ENCODE results near the gene ATG13. TPM values are rescaled to one million over a fixed set of nuclear protein-coding genes. Genes with fewer than 3 reads are reported as not detected.
A peak's percentile ranks its signal among the peaks of the same experiment; 100 is the strongest.
"Not testable (repeated sequence)": the region's sequence is repeated elsewhere in the genome, so short reads cannot be mapped to it uniquely, and the experiment has no call there.

Gene ATG13
- total and polyA plus RNA-seq, 3 donors from 2014 or later, result 176 to 224 (median 203) TPM

GRCh38 chr11:46582588-46582987 lies 34.8 kb upstream of the ATG13 start:
- Histone ChIP-seq H3K9me3 (no peaks in the 10 kb centered on the region), H3K27me3 (no peaks in the 10 kb centered on the region), H3K4me3 (no peak overlapping the region), H3K36me3 (ENCODE audit: low read depth, missing control alignments) (no peaks in the 10 kb centered on the region), H3K4me1 (no peaks in the 10 kb centered on the region), H3K27ac (no peak overlapping the region)
- no peak for DNase-seq
- intact Hi-C loops (cut with DNase I; ENCODE audit: low total_unique reads), result no loop called here
- TF ChIP-seq POLR2A (IDR thresholded peaks at IDR 0.05) (no peak), CTCF (IDR thresholded peaks at IDR 0.05) (no peak)
- 93 to 95% methylated on average over 5 of the region's 5 CpGs for WGBS, 2 donors

- H3K9me3 ChIP-seq; intact Hi-C loops (cut with DNase I; ENCODE audit: low total_unique reads); H3K27ac ChIP-seq; H3K36me3 ChIP-seq (ENCODE audit: low read depth, missing control alignments); H3K4me3 ChIP-seq; H3K27me3 ChIP-seq; H3K4me1 ChIP-seq; DNase-seq: not testable (repeated sequence)
- WGBS, 2 donors, result 93% methylated on average over 1 of the region's 1 CpG; no CpG with 5 or more reads in 1 of the 2 donors
Observed at GRCh38 chr11:46583513-46583912, 33.8 kb upstream of the ATG13 start.

GRCh38 chr11:46588131-46588530 lies 29.2 kb upstream of the ATG13 start:
- Histone ChIP-seq H3K27me3 (no peaks in the 10 kb centered on the region), H3K27ac (no peak overlapping the region), H3K9me3 (no peaks in the 10 kb centered on the region), H3K4me1 (peaks cover 18% of the 10 kb centered on the region), H3K4me3 (no peak overlapping the region), H3K36me3 (ENCODE audit: low read depth, missing control alignments) (no peaks in the 10 kb centered on the region)
- TF ChIP-seq POLR2A (IDR thresholded peaks at IDR 0.05) (no peak), CTCF (IDR thresholded peaks at IDR 0.05) (no peak)
- WGBS, 2 donors, result 86 to 89% methylated on average over 5 of the region's 5 CpGs
- intact Hi-C loops (cut with DNase I; ENCODE audit: low total_unique reads), result no loop called here
- DNase-seq, result no peak

- TF ChIP-seq POLR2A (IDR thresholded peaks at IDR 0.05), result no peak
- no peak for TF ChIP-seq CTCF (IDR thresholded peaks at IDR 0.05)
- intact Hi-C loops (cut with DNase I; ENCODE audit: low total_unique reads), result no loop called here
- peaks cover 18% of the 10 kb centered on the region for H3K4me1 ChIP-seq
- H3K27me3 ChIP-seq, result no peaks in the 10 kb centered on the region
- no peaks in the 10 kb centered on the region for H3K36me3 ChIP-seq (ENCODE audit: low read depth, missing control alignments)
- DNase-seq, result no peak
- H3K27ac ChIP-seq, result no peak overlapping the region
- no peak overlapping the region for H3K4me3 ChIP-seq
- no peaks in the 10 kb centered on the region for H3K9me3 ChIP-seq
Observed at GRCh38 chr11:46588915-46589314, 28.4 kb upstream of the ATG13 start.

GRCh38 chr11:46590740-46591605 lies 26.4 kb upstream of the ATG13 start:
- Histone ChIP-seq H3K9me3 (no peaks in the 10 kb centered on the region), H3K4me3 (no peak overlapping the region), H3K27ac (peak overlapping the region in 1 of 2 donors; percentile 29), H3K36me3 (ENCODE audit: low read depth, missing control alignments) (no peaks in the 10 kb centered on the region), H3K4me1 (peaks cover 22% of the 10 kb centered on the region), H3K27me3 (no peaks in the 10 kb centered on the region)
- TF ChIP-seq CTCF (IDR thresholded peaks at IDR 0.05), result no peak
- no peak for TF ChIP-seq POLR2A (IDR thresholded peaks at IDR 0.05)
- intact Hi-C loops (cut with DNase I; ENCODE audit: low total_unique reads), result no loop called here
- 47% methylated on average over 11 of the region's 11 CpGs for WGBS, 2 donors
- no peak for DNase-seq
